CD4-positive, alpha-beta T cell treated with Interleukin-4 for 4 hours (primary cell): Measurements from ENCODE around the gene AHSG.

Source experiments
- DNase-seq: peaks from one replicate; pipeline ENCODE4 v3.0.0-alpha.2; 2020

Gene AHSG

GRCh38 chr3:186643493-186643892, 30.6 kb downstream of the AHSG start:
- peak; percentile 20 for DNase-seq

- DNase-seq = no peak
Measured at GRCh38 chr3:186644683-186645082, 31.8 kb downstream of the AHSG start.

- no peak for DNase-seq
Measured at GRCh38 chr3:186646106-186646505, 33.2 kb downstream of the AHSG start.

- DNase-seq = no peak
Measured at GRCh38 chr3:186646841-186647240, 34.0 kb downstream of the AHSG start.

- no peak for DNase-seq
Measured at GRCh38 chr3:186648851-186649250, 36.0 kb downstream of the AHSG start.

GRCh38 chr3:186651678-186652215, 38.9 kb downstream of the AHSG start:
- no peak for DNase-seq

GRCh38 chr3:186653080-186653707, 40.3 kb downstream of the AHSG start:
- DNase-seq = no peak

- no peak for DNase-seq
Measured at GRCh38 chr3:186653984-186654383, 41.1 kb downstream of the AHSG start.

- DNase-seq = no peak
Measured at GRCh38 chr3:186663361-186664118, 50.7 kb downstream of the AHSG start.

GRCh38 chr3:186664119-186664495, 51.2 kb downstream of the AHSG start:
- no peak for DNase-seq

GRCh38 chr3:186664506-186664905, 51.6 kb downstream of the AHSG start:
- no peak for DNase-seq

- no peak for DNase-seq
Measured at GRCh38 chr3:186665625-186666188, 52.8 kb downstream of the AHSG start, which contains the start of gene HRG. Gene HRG (plus strand): TSS chr3:186666014. CDS start chr3:186666032, 18 bp downstream.

- no peak for DNase-seq
Measured at GRCh38 chr3:186668426-186668825, 55.6 kb downstream of the AHSG start.

GRCh38 chr3:186669378-186670084, 56.7 kb downstream of the AHSG start:
- DNase-seq = no peak

GRCh38 chr3:186670155-186670554, 57.3 kb downstream of the AHSG start:
- DNase-seq = no peak
